Stimulated activated effector memory CD8-positive, alpha-beta T cell treated with anti-CD3 and anti-CD28 coated beads, Interleukin-12 subunit alpha, Interleukin-12 subunit beta, amount 100 ng/mL, for 72 hours (primary cell): Measurements from ENCODE around the gene ADAMTS6.
"Not testable (repeated sequence)": the region's sequence is repeated elsewhere in the genome, so short reads cannot be mapped to it uniquely, and the experiment has no call there.

Experiments used
- ATAC-seq: fragments of 150-1000 bp; cut with Tn5 transposase; 2 replicates; pipeline ENCODE4 v1.10.0; 2021
- DNase-seq, 2 donors: peaks; one replicate each; pipeline ENCODE4 v3.0.0; 2021 to 2022; ENCODE audit warnings: low spot score in 2 of 2
- H3K27ac Mint-ChIP-seq: one replicate; pipeline ENCODE4 v1.8.0; 2022; ENCODE audit warnings: mild to moderate bottlenecking, mixed read lengths
- H3K36me3 Mint-ChIP-seq: one replicate; pipeline ENCODE4 v1.8.0; 2022; ENCODE audit warnings: mild to moderate bottlenecking, mixed read lengths
- H3K4me1 Mint-ChIP-seq: one replicate; pipeline ENCODE4 v1.8.0; 2022; ENCODE audit warnings: mixed read lengths
- H3K4me3 Mint-ChIP-seq: one replicate; pipeline ENCODE4 v1.8.0; 2022; ENCODE audit warnings: mild to moderate bottlenecking, mixed read lengths
- H3K9me3 Mint-ChIP-seq: one replicate; pipeline ENCODE4 v1.8.0; 2022; ENCODE audit warnings: mixed read lengths

ADAMTS6 gene

DNA sequence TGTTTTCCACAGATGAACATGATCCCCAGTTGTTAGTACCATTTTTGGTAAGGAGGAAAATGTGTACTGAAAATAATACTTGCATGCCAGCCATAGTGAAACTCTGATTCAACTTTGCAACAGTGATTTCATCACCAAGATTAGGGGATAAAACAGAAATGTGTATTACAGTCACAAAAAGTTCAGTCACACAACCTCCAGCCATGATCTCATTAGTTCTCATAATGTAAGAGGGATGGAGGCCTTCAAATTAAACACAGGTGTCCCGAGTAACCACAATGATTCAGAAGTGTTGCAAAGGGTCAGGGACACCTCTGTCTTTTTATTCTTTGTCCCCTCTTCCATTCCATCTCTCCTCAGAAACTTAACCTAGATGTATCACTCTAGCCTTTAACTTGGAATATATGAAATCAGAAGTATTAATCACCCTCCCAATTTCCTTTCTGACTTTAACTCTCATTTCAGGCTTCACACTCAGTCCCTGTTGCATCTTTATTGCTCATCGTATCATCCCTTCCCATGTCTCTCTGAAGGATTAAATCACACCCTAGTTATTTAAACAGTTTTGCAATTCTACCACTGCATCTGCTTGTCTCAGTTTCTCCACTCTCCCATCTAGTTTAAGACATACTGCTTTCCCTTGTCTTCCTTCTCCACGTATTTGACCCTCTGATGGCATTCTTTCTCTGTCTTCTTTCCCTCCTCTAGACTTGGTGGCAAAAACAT lies 291.2 kb downstream of the ADAMTS6 start:
- peak; percentile 95 for ATAC-seq
- Mint-ChIP-seq H3K4me1 (peaks cover 8% of the 10 kb centered on the region), H3K9me3 (no peaks in the 10 kb centered on the region), H3K36me3 (no peaks in the 10 kb centered on the region), H3K4me3 (no peak overlapping the region), H3K27ac (peak overlapping the region; percentile 29)
- peak in 1 of 2 donors; percentile 62 for DNase-seq

DNA sequence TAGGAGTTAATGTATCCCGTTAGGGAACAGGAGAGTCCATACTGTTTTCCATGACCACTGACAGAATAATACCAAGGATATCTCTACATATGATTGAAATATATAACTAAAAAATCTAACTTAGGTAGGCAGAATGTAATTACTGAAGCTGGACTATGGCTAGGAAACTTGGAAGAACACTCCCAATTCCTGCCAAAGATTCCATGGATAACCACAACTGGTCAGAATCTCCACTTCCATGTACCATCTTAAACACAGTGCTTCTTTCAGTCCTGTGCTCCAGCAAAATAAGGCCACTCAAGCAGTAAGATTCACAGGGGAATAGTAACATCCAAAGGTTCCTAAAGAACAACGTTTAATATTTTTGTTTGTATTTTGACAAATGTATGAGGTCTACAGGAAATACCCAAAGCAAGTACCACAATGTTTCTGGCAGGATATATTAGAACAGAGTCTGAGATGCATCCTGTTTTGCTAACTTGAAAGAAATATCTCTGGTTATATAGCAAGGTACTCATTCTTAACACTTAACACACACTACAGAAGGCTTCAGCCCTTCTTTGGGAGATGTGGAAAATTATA lies 295.0 kb downstream of the ADAMTS6 start:
- DNase-seq (no peak), ATAC-seq (no peak)
- peaks cover 8% of the 10 kb centered on the region for H3K4me1 Mint-ChIP-seq
- no peaks in the 10 kb centered on the region for H3K9me3 Mint-ChIP-seq
- no peak overlapping the region for H3K27ac Mint-ChIP-seq
- H3K36me3 Mint-ChIP-seq = no peaks in the 10 kb centered on the region
- H3K4me3 Mint-ChIP-seq = no peak overlapping the region

DNA sequence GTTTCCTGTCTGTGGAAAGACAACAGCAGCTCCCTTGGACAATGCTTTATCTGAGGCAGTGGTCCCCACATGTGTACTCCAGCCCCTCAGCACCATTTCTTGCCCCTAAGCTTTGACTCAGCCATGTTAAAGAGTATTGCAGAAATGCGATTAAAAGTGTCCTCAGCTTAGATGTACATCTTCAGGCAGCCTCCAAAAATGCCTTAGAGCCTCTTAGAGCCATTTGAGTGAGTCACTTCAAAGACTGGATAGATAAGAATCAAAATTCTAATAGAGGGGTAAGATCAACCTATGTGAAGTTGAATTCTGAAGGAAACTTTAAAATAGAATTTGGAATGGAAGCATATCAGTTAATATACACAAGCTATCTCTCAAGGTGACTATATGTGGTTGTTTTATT lies 296.3 kb downstream of the ADAMTS6 start:
- Mint-ChIP-seq H3K27ac (no peak overlapping the region), H3K4me1 (peaks cover 1% of the 10 kb centered on the region), H3K36me3 (no peaks in the 10 kb centered on the region), H3K9me3 (no peaks in the 10 kb centered on the region), H3K4me3 (no peak overlapping the region)
- DNase-seq = no peak
- ATAC-seq = no peak

DNA sequence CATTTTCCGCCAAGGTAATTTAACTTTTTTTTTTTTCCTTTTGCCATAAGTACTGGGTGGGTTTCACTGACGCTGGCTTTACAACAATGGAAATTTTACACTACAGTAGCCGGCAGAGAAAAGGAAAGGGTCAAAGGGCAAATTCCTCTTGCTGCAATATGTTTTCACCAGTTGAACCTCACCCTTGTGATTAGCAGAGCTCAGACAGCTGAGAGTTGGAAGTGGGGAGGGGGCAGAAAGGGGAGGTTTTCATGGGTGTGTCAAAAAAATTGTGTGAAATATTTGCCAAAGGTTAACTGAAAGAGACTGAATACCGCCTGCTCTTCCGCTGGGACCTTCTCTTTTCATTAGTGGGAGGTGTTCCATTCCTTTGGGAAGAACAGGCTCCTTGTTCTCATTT lies 296.9 kb downstream of the ADAMTS6 start:
- H3K4me1 Mint-ChIP-seq = no peaks in the 10 kb centered on the region
- DNase-seq = no peak
- H3K27ac Mint-ChIP-seq = no peak overlapping the region
- no peak overlapping the region for H3K4me3 Mint-ChIP-seq
- no peak for ATAC-seq
- no peaks in the 10 kb centered on the region for H3K9me3 Mint-ChIP-seq
- no peaks in the 10 kb centered on the region for H3K36me3 Mint-ChIP-seq

DNA sequence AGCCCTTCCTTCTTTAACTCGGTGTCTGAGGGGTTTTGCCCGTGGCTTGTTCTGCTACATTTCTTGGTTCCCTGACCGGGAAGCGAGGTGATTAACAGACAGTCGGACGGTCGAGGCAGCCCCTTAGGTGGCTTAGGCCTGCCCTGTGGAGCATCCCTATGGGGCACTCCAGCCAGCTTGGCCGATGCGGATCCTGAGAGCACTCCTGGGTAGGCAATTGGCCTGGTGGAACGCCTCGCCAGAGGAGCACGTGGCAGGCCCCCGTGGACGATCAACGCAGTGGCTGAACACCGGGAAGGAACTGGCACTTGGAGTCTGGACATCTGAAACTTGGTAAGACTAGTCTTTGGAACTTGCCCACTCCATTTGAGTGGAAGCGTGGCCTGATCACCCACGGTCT lies 307.5 kb downstream of the ADAMTS6 start:
- DNase-seq, H3K9me3 Mint-ChIP-seq, H3K27ac Mint-ChIP-seq, ATAC-seq, H3K4me3 Mint-ChIP-seq, H3K36me3 Mint-ChIP-seq: not testable (repeated sequence)
- peaks cover 20% of the 10 kb centered on the region for H3K4me1 Mint-ChIP-seq

DNA sequence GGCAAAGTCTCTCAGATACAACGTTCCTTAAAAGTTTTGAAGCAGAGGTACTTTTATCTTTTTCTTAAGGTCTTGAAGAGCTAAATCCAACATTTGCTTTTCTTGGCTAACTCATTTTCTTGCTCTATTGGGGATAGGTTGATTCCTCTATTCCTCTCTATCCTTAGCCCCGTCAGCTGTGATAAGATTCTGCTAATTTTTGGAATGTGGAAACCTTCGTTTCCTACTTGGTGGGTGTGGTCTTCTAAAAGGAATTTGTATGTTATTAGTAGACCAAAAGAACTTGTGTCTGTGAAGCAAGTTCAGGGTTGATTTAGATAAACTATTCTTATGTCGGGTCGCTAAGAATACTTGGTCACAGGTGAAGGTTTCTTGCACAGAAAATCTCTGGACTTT lies 308.6 kb downstream of the ADAMTS6 start:
- DNase-seq (no peak), ATAC-seq (no peak)
- Mint-ChIP-seq H3K4me3 (no peak overlapping the region), H3K4me1 (peaks cover 20% of the 10 kb centered on the region), H3K27ac (no peak overlapping the region), H3K9me3 (no peaks in the 10 kb centered on the region), H3K36me3 (peaks cover 5% of the 10 kb centered on the region)

DNA sequence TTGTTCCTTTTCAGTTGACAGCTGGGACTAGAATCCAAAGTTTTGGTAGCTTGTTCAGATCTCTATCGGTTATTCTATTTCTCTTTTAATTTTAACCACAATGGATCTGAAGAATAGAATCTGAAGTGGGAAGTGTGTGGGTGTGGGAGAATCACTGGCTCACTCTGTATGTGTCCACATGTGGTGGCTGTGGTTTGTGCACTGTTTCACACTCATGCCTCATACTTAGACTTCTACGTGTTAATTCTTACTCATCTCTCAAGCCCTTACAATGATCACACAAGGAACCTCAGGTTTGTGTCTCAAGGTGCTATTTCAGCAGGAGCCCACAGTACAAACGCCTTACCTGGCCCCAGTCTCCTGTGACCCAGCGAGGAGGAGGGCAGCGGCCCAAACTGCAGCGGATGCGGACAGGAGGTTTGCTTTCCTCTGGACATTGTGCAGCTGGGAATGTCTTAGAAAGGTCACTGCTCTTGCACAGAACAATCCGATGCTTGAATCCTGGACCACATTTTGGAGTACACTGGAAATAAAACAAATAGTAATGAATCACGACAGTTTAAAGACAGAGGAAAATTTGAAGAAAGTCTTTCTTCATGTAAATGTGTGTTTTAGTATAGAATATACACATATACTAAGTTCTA lies 309.1 kb downstream of the ADAMTS6 start:
- ATAC-seq (peak; percentile 100), DNase-seq (peak; percentile 24 to 77)
- H3K36me3 Mint-ChIP-seq = peaks cover 5% of the 10 kb centered on the region
- H3K4me3 Mint-ChIP-seq = no peak overlapping the region
- H3K9me3 Mint-ChIP-seq = no peaks in the 10 kb centered on the region
- peaks cover 20% of the 10 kb centered on the region for H3K4me1 Mint-ChIP-seq
- H3K27ac Mint-ChIP-seq = no peak overlapping the region

DNA sequence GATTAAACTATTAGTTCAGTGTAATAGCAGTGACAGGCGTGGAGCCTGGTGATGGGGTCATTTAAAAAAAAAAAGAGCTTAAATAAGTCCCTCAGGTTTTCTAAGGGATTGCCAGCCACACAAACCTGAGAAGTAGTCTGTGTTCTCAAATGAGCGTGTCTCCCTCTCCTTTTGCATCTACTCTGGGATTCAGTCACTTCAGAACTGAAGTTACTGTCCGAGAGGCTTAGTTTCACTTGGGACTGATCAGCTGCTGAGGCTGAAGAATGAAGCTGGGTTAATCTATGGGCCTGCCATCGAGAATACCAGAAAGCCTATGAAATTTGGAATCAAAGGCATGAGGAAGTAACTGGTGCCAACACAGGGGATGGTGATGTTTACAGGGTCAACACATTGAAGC lies 310.1 kb downstream of the ADAMTS6 start:
- no peak for ATAC-seq
- Mint-ChIP-seq H3K27ac (no peak overlapping the region), H3K9me3 (no peaks in the 10 kb centered on the region), H3K36me3 (peaks cover 5% of the 10 kb centered on the region), H3K4me3 (no peak overlapping the region), H3K4me1 (peaks cover 20% of the 10 kb centered on the region)
- DNase-seq = no peak

DNA sequence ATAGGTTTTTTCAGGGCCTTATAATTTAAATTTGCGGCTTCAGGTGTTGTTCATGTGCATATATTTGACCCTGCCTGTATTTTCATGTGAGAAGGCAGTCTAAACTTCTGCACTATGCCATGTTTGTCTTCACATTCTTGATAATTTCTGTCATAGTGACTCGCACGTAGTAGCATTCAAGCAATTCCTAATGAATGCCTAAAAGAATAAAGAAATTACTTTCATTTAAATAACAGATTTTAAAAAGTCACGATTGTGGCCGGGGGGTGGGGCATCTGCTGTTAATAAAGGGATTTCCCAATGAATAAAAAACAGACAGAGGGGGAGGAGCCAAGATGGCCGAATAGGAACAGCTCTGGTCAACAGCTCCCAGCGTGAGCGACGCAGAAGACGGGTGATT lies 318.0 kb downstream of the ADAMTS6 start:
- H3K9me3 Mint-ChIP-seq = no peaks in the 10 kb centered on the region
- H3K4me3 Mint-ChIP-seq = no peak overlapping the region
- no peak overlapping the region for H3K27ac Mint-ChIP-seq
- H3K36me3 Mint-ChIP-seq = no peaks in the 10 kb centered on the region
- DNase-seq (no peak), ATAC-seq (no peak)
- no peaks in the 10 kb centered on the region for H3K4me1 Mint-ChIP-seq

DNA sequence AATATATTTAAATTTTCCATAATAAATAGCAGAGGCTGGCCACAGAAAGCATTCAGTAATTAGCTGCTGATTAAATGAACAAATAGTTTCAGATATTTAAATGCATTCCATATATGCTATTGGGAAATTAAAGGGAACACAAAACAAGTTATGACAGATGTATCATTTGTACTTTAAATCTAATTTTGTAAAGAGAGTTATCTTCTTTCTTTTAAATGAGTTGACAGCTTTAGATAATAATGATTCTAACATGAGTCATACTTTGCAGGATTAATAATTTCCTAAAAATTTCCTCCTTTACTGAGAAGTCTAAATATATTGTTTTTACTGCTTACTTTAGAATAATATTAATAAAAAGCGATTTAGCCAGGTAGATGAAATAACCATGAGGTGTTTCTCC lies 320.1 kb downstream of the ADAMTS6 start:
- no peaks in the 10 kb centered on the region for H3K36me3 Mint-ChIP-seq
- no peak overlapping the region for H3K4me3 Mint-ChIP-seq
- DNase-seq (no peak), ATAC-seq (no peak)
- H3K4me1 Mint-ChIP-seq = no peaks in the 10 kb centered on the region
- no peaks in the 10 kb centered on the region for H3K9me3 Mint-ChIP-seq
- H3K27ac Mint-ChIP-seq = no peak overlapping the region

DNA sequence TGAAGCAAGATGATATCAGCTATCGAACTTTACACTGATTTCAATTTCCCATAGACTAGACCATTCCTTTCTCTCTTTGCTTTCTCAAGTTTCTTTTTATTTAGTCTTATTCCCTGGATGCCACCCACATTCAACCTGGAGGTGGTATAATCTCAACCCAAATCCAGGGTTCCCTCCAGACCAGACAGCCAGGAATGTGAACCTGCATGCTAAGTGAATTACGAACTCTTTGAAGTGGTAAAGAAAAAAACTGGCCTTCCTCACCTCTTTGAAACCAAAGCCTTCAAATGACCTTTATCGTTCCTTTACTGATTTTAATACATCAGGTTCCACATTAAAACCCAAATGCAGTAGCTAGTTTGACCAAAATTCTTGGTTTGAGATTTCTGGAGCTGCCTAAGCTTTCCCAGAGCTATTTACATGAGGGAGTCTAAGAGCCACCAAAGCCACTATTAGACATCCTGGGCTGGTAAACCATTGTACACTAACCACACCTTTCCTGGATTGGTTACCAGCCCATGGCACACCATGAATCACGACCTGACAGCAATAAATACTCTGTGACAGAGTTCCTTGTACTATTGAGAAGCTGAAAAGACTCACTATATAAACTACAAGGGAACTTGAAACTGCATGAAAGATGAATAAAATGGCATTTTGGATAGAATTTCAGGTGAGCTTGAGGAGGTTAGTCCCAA lies 323.7 kb downstream of the ADAMTS6 start:
- Mint-ChIP-seq H3K4me1 (no peaks in the 10 kb centered on the region), H3K9me3 (no peaks in the 10 kb centered on the region), H3K27ac (no peak overlapping the region), H3K4me3 (no peak overlapping the region), H3K36me3 (no peaks in the 10 kb centered on the region)
- no peak for DNase-seq
- peak; percentile 90 for ATAC-seq

DNA sequence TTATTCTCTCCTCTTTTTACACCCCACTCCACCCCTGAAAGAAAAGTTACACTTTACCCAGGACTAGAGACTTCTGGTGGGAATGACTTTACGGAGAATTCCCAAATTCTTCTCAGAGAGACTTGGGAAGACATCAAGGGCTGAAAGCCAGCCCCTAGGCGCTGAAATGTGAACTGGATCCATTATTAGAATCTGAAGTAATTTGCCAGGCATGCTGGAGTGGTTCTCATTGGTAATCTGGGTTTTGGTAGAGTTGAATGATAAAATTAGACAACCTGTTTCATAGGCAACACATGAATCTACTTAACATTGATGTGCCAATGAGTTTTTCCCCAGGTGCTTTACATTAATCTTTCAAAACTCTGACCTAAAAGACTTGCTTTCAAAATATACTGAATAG lies 324.8 kb downstream of the ADAMTS6 start:
- no peaks in the 10 kb centered on the region for H3K9me3 Mint-ChIP-seq
- no peak overlapping the region for H3K27ac Mint-ChIP-seq
- H3K36me3 Mint-ChIP-seq = no peaks in the 10 kb centered on the region
- ATAC-seq (no peak), DNase-seq (no peak)
- H3K4me1 Mint-ChIP-seq = no peaks in the 10 kb centered on the region
- no peak overlapping the region for H3K4me3 Mint-ChIP-seq

DNA sequence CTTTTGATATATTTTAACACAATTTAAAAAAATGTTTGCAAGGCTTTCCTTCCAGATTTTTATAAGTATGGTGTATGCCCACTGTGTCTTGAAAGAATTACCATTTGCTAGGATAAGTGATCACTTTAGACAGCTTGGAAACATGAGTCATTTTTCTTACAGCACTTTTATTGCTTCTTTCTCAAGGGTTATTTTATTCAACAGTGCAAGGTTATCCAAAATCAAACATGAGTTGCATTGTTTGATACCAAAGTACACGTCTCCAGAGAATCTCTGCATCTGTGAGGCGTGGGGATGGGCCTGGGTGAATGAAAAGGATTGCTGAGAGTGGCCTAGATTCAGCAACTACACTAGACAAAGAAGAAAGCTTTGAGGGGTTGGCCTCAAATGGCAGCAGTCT lies 329.6 kb downstream of the ADAMTS6 start:
- Mint-ChIP-seq H3K27ac (no peak overlapping the region), H3K9me3 (no peaks in the 10 kb centered on the region), H3K4me1 (no peaks in the 10 kb centered on the region), H3K4me3 (no peak overlapping the region), H3K36me3 (no peaks in the 10 kb centered on the region)
- no peak for DNase-seq
- no peak for ATAC-seq

DNA sequence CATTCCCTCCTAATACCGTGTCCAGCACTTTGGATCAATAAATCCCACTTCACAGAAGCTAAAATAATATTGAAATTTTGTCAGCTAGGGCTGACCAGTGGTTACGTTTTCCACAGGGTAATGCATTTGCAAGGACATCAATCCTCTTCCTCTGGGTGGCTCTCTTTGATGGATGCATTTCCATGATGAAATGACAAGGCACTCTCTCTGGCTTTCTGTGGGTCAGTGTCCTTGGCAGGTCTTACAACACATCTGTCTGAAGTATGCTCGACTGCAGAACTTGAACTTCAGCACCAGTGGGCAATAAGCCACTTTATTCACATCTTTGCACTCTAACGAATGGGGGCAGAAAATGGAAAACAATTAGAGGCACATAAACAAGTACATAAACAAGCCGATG lies 330.1 kb downstream of the ADAMTS6 start:
- DNase-seq (no peak), ATAC-seq (no peak)
- no peaks in the 10 kb centered on the region for H3K9me3 Mint-ChIP-seq
- H3K36me3 Mint-ChIP-seq = no peaks in the 10 kb centered on the region
- no peaks in the 10 kb centered on the region for H3K4me1 Mint-ChIP-seq
- H3K4me3 Mint-ChIP-seq = no peak overlapping the region
- H3K27ac Mint-ChIP-seq = no peak overlapping the region

DNA sequence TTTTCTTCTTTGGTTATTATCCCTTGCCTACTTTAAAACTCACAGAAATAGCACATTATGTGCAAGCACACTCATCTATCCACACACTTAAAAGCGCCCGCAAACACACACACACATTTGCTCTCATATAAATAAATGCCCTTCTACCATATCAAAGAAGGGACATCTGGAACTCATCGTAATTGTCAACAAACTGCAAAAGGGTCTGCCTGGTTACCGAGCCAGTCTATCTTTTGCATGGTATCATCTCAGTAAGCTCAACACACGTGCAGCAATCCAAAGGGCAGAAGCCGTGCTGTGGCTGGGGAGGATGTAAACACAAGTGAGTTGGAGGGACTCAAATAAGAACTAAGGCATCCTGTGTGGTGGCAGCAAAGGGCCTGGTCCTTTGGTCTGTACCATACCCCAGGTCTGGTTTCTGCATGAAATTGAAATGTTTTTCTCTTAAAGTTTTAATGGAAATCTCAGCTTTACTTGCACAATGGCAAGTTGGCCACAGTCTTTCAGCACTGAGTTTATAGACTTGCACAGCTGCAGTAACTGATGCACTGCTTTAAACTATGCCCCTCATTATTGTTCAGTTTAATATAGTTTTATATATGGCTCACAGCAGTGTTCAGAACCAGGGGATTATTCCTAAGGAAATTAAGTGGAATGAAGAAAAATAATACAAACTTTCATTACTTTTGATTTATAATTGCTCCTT lies 331.0 kb downstream of the ADAMTS6 start:
- no peak for DNase-seq
- no peaks in the 10 kb centered on the region for H3K36me3 Mint-ChIP-seq
- no peaks in the 10 kb centered on the region for H3K9me3 Mint-ChIP-seq
- no peak overlapping the region for H3K4me3 Mint-ChIP-seq
- no peak overlapping the region for H3K27ac Mint-ChIP-seq
- ATAC-seq = no peak
- H3K4me1 Mint-ChIP-seq = no peaks in the 10 kb centered on the region
